Spleen (tissue), 7 donors: ENCODE results near the gene RYR1.

Source experiments
- POLR2A ChIP-seq, 3 donors: fragments of 450-650 bp; IDR thresholded peaks; one replicate each; pipeline ENCODE4 v1.5.1; 2017; ENCODE audit warnings: antibody characterized with exemption in 3 of 3, mild to moderate bottlenecking in 1 of 3
- POLR2AphosphoS5 ChIP-seq, 3 donors: sonication (generic); formaldehyde crosslinking; IDR thresholded peaks; one replicate each; pipeline ENCODE4 v1.5.1; 2017; ENCODE audit warnings: antibody characterized with exemption in 3 of 3
- TF ChIP-seq, protein P1 (sequence below), 11 experiments: fragments of 200-600 bp in 7 of 11; fragments of 450-650 bp in 4 of 11; sonication (generic) in 4 of 11; IDR thresholded peaks in 8 of 11; conservative IDR thresholded peaks in 3 of 11; 1 replicate in 7 of 11; 2 replicates in 4 of 11; pipeline versions ENCODE4 v1.4.0 to v1.8.0; 2016 to 2021; ENCODE audit warnings: antibody characterized with exemption in 11 of 11, inconsistent platforms in 4 of 11, mild to moderate bottlenecking in 1 of 11
- donor health status: DM: no; HTN: no; CAD: no; lungs with moderate emphysema.
- donor health status: DM: no; HTN: no; CAD: no.
- donor health status: DM: no; HTN: no; CAD: no.

DNA sequence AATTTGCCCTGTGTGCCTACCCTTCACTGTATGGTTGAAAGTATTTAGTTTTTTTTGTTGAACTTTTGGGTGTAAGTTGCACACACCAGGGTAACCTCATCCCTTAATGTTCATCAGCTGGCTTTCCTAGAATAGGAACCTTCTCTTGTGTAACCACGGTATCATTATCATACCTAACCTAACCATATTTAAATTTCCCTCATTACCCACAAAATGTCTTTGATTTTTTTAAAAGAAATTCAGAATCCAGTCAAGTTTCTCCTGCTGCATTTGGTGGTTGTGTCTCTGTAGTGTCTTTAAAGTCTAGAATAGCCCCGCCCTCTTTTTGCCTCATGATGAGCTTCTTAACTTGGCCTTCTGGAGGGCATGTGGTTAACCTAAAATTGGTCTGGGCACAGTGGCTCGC is 80.3 kb downstream of the RYR1 start:
- no peak for TF ChIP-seq POLR2AphosphoS5 (IDR thresholded peaks at IDR 0.05)
- TF ChIP-seq, protein P1, sequence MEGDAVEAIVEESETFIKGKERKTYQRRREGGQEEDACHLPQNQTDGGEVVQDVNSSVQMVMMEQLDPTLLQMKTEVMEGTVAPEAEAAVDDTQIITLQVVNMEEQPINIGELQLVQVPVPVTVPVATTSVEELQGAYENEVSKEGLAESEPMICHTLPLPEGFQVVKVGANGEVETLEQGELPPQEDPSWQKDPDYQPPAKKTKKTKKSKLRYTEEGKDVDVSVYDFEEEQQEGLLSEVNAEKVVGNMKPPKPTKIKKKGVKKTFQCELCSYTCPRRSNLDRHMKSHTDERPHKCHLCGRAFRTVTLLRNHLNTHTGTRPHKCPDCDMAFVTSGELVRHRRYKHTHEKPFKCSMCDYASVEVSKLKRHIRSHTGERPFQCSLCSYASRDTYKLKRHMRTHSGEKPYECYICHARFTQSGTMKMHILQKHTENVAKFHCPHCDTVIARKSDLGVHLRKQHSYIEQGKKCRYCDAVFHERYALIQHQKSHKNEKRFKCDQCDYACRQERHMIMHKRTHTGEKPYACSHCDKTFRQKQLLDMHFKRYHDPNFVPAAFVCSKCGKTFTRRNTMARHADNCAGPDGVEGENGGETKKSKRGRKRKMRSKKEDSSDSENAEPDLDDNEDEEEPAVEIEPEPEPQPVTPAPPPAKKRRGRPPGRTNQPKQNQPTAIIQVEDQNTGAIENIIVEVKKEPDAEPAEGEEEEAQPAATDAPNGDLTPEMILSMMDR (IDR thresholded peaks at IDR 0.05 in 8 of 11, conservative IDR thresholded peaks at IDR 0.05 in 3 of 11) = no peak
- TF ChIP-seq POLR2A (IDR thresholded peaks at IDR 0.05) = no peak
